ENCODE measurements around the gene USP17L30. TPM values are rescaled to one million over a fixed set of nuclear protein-coding genes. Genes with fewer than 3 reads are reported as not detected.

USP17L30 gene, protein sequence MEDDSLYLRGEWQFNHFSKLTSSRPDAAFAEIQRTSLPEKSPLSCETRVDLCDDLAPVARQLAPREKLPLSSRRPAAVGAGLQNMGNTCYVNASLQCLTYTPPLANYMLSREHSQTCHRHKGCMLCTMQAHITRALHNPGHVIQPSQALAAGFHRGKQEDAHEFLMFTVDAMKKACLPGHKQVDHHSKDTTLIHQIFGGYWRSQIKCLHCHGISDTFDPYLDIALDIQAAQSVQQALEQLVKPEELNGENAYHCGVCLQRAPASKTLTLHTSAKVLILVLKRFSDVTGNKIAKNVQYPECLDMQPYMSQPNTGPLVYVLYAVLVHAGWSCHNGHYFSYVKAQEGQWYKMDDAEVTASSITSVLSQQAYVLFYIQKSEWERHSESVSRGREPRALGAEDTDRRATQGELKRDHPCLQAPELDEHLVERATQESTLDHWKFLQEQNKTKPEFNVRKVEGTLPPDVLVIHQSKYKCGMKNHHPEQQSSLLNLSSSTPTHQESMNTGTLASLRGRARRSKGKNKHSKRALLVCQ
- not detected in 5 replicates for total RNA-seq (2022; extraction: Qiagen RNA extraction)

DNA sequence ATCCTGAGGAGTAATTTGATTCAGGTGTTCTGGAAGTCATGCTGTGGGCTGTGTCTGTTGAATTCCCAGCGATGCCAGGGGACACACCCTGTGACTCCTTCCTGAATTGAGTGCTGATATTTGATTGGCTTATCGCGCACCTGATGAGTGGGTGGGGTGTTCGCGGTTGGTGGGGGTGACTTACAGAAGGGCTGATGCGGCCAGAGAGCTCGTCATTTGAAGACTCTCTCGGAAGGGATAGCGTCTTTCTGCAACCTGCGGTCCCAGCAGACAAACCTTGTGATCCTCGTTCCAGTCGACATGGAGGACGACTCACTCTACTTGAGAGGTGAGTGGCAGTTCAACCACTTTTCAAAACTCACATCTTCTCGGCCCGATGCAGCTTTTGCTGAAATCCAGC lies at the start of gene USP17L30:
TSS of gene USP17L30 (plus strand) at position 301 of the 400 bp plus-strand sequence. CDS start at position 301, 0 bp downstream.

DNA sequence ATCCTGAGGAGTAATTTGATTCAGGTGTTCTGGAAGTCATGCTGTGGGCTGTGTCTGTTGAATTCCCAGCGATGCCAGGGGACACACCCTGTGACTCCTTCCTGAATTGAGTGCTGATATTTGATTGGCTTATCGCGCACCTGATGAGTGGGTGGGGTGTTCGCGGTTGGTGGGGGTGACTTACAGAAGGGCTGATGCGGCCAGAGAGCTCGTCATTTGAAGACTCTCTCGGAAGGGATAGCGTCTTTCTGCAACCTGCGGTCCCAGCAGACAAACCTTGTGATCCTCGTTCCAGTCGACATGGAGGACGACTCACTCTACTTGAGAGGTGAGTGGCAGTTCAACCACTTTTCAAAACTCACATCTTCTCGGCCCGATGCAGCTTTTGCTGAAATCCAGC lies 38.1 kb upstream of the USP17L30 start, which contains the start of gene USP17L24:
TSS of gene USP17L24 (plus strand) at position 301 of the 400 bp plus-strand sequence. CDS start at position 301, 0 bp downstream.

DNA sequence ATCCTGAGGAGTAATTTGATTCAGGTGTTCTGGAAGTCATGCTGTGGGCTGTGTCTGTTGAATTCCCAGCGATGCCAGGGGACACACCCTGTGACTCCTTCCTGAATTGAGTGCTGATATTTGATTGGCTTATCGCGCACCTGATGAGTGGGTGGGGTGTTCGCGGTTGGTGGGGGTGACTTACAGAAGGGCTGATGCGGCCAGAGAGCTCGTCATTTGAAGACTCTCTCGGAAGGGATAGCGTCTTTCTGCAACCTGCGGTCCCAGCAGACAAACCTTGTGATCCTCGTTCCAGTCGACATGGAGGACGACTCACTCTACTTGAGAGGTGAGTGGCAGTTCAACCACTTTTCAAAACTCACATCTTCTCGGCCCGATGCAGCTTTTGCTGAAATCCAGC lies 33.3 kb upstream of the USP17L30 start, which contains the start of gene USP17L25:
TSS of gene USP17L25 (plus strand) at position 301 of the 400 bp plus-strand sequence. CDS start at position 301, 0 bp downstream.

DNA sequence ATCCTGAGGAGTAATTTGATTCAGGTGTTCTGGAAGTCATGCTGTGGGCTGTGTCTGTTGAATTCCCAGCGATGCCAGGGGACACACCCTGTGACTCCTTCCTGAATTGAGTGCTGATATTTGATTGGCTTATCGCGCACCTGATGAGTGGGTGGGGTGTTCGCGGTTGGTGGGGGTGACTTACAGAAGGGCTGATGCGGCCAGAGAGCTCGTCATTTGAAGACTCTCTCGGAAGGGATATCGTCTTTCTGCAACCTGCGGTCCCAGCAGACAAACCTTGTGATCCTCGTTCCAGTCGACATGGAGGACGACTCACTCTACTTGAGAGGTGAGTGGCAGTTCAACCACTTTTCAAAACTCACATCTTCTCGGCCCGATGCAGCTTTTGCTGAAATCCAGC lies 28.6 kb upstream of the USP17L30 start, which contains the start of gene USP17L26:
TSS of gene USP17L26 (plus strand) at position 301 of the 400 bp plus-strand sequence. CDS start at position 301, 0 bp downstream.

DNA sequence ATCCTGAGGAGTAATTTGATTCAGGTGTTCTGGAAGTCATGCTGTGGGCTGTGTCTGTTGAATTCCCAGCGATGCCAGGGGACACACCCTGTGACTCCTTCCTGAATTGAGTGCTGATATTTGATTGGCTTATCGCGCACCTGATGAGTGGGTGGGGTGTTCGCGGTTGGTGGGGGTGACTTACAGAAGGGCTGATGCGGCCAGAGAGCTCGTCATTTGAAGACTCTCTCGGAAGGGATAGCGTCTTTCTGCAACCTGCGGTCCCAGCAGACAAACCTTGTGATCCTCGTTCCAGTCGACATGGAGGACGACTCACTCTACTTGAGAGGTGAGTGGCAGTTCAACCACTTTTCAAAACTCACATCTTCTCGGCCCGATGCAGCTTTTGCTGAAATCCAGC lies 23.8 kb upstream of the USP17L30 start, which contains the start of gene USP17L5:
TSS of gene USP17L5 (plus strand) at position 301 of the 400 bp plus-strand sequence. CDS start at position 301, 0 bp downstream.

DNA sequence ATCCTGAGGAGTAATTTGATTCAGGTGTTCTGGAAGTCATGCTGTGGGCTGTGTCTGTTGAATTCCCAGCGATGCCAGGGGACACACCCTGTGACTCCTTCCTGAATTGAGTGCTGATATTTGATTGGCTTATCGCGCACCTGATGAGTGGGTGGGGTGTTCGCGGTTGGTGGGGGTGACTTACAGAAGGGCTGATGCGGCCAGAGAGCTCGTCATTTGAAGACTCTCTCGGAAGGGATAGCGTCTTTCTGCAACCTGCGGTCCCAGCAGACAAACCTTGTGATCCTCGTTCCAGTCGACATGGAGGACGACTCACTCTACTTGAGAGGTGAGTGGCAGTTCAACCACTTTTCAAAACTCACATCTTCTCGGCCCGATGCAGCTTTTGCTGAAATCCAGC lies 19.1 kb upstream of the USP17L30 start, which contains the start of gene USP17L27:
TSS of gene USP17L27 (plus strand) at position 301 of the 400 bp plus-strand sequence. CDS start at position 301, 0 bp downstream.

DNA sequence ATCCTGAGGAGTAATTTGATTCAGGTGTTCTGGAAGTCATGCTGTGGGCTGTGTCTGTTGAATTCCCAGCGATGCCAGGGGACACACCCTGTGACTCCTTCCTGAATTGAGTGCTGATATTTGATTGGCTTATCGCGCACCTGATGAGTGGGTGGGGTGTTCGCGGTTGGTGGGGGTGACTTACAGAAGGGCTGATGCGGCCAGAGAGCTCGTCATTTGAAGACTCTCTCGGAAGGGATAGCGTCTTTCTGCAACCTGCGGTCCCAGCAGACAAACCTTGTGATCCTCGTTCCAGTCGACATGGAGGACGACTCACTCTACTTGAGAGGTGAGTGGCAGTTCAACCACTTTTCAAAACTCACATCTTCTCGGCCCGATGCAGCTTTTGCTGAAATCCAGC lies 14.3 kb upstream of the USP17L30 start, which contains the start of gene USP17L28:
TSS of gene USP17L28 (plus strand) at position 301 of the 400 bp plus-strand sequence. CDS start at position 301, 0 bp downstream.

DNA sequence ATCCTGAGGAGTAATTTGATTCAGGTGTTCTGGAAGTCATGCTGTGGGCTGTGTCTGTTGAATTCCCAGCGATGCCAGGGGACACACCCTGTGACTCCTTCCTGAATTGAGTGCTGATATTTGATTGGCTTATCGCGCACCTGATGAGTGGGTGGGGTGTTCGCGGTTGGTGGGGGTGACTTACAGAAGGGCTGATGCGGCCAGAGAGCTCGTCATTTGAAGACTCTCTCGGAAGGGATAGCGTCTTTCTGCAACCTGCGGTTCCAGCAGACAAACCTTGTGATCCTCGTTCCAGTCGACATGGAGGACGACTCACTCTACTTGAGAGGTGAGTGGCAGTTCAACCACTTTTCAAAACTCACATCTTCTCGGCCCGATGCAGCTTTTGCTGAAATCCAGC lies 9.6 kb upstream of the USP17L30 start, which contains the start of gene USP17L29:
TSS of gene USP17L29 (plus strand) at position 301 of the 400 bp plus-strand sequence. CDS start at position 301, 0 bp downstream.

Other genes with a start within 250 kb of the USP17L30 start
- not detected in 5 replicates for gene FAM90A26, start 192.7 kb upstream of the USP17L30 start, total RNA-seq (2022; extraction: Qiagen RNA extraction)
- gene USP17L10, start 152.5 kb upstream of the USP17L30 start, total RNA-seq (2022; extraction: Qiagen RNA extraction): not detected in 5 replicates
- gene USP17L11, start 147.7 kb upstream of the USP17L30 start, total RNA-seq (2022; extraction: Qiagen RNA extraction): not detected in 5 replicates
- gene USP17L12, start 143.0 kb upstream of the USP17L30 start, total RNA-seq (2022; extraction: Qiagen RNA extraction): not detected in 5 replicates
- gene USP17L13, start 138.2 kb upstream of the USP17L30 start, total RNA-seq (2022; extraction: Qiagen RNA extraction): not detected in 5 replicates
- gene USP17L15, start 128.7 kb upstream of the USP17L30 start, total RNA-seq (2022; extraction: Qiagen RNA extraction): not detected in 5 replicates
- gene USP17L17, start 119.2 kb upstream of the USP17L30 start, total RNA-seq (2022; extraction: Qiagen RNA extraction): not detected in 5 replicates
- not detected in 5 replicates for gene USP17L18, start 114.5 kb upstream of the USP17L30 start, total RNA-seq (2022; extraction: Qiagen RNA extraction)
- gene USP17L19, start 109.8 kb upstream of the USP17L30 start, total RNA-seq (2022; extraction: Qiagen RNA extraction): not detected in 5 replicates
- not detected in 5 replicates for gene USP17L20, start 105.0 kb upstream of the USP17L30 start, total RNA-seq (2022; extraction: Qiagen RNA extraction)
- not detected in 5 replicates for gene USP17L21, start 100.3 kb upstream of the USP17L30 start, total RNA-seq (2022; extraction: Qiagen RNA extraction)
- not detected in 5 replicates for gene USP17L22, start 95.5 kb upstream of the USP17L30 start, total RNA-seq (2022; extraction: Qiagen RNA extraction)
- gene USP17L24, start 38.0 kb upstream of the USP17L30 start, total RNA-seq (2022; extraction: Qiagen RNA extraction): not detected in 5 replicates
- not detected in 5 replicates for gene USP17L25, start 33.2 kb upstream of the USP17L30 start, total RNA-seq (2022; extraction: Qiagen RNA extraction)
- gene USP17L26, start 28.5 kb upstream of the USP17L30 start, total RNA-seq (2022; extraction: Qiagen RNA extraction): not detected in 5 replicates
- gene USP17L5, start 23.7 kb upstream of the USP17L30 start, total RNA-seq (2022; extraction: Qiagen RNA extraction): not detected in 5 replicates
- gene USP17L27, start 19.0 kb upstream of the USP17L30 start, total RNA-seq (2022; extraction: Qiagen RNA extraction): not detected in 5 replicates
- not detected in 5 replicates for gene USP17L28, start 14.2 kb upstream of the USP17L30 start, total RNA-seq (2022; extraction: Qiagen RNA extraction)
- gene USP17L29, start 9.5 kb upstream of the USP17L30 start, total RNA-seq (2022; extraction: Qiagen RNA extraction): not detected in 5 replicates
- not detected in 5 replicates for gene DEFB131A, start 81.3 kb downstream of the USP17L30 start, total RNA-seq (2022; extraction: Qiagen RNA extraction)